Skeletal muscle satellite cell (primary cell): ENCODE data around the gene AMBP.
A peak's percentile ranks its signal among the peaks of the same experiment; 100 is the strongest.

ENCODE experiments used
- H3K27me3 ChIP-seq: 2 replicates; pipeline ENCODE4 v1.7.0; 2013; ENCODE audit warnings: low read length; ENCODE audit not compliant: control insufficient read depth, insufficient read depth
- H3K36me3 ChIP-seq: 2 replicates; pipeline ENCODE4 v1.7.0; 2013; ENCODE audit warnings: mild to moderate bottlenecking, control low read depth, low read length; ENCODE audit not compliant: insufficient read depth
- H3K4me1 ChIP-seq: 2 replicates; pipeline ENCODE4 v1.7.0; 2013; ENCODE audit warnings: low read length; ENCODE audit not compliant: control insufficient read depth, insufficient read depth
- H3K4me2 ChIP-seq: 2 replicates; pipeline ENCODE4 v1.7.0; 2013; ENCODE audit warnings: mild to moderate bottlenecking, low read length
- H3K4me3 ChIP-seq: 2 replicates; pipeline ENCODE4 v1.7.0; 2013; ENCODE audit warnings: low read length
- H3K9ac ChIP-seq: 2 replicates; pipeline ENCODE4 v1.7.0; 2013; ENCODE audit warnings: mild to moderate bottlenecking, low read depth, low read length, moderate library complexity
- H3K9me3 ChIP-seq: replicated peaks from 2 replicates; pipeline ENCODE4 v1.7.0; 2013; ENCODE audit warnings: mild to moderate bottlenecking, control low read depth, low read length

The AMBP gene

GRCh38 chr9:114109124-114109523, 31.0 kb upstream of the AMBP start:
- H3K4me2 ChIP-seq, result no peak overlapping the region
- H3K27me3 ChIP-seq, result peaks cover 38% of the 10 kb centered on the region
- H3K4me3 ChIP-seq, result no peak overlapping the region

DNA sequence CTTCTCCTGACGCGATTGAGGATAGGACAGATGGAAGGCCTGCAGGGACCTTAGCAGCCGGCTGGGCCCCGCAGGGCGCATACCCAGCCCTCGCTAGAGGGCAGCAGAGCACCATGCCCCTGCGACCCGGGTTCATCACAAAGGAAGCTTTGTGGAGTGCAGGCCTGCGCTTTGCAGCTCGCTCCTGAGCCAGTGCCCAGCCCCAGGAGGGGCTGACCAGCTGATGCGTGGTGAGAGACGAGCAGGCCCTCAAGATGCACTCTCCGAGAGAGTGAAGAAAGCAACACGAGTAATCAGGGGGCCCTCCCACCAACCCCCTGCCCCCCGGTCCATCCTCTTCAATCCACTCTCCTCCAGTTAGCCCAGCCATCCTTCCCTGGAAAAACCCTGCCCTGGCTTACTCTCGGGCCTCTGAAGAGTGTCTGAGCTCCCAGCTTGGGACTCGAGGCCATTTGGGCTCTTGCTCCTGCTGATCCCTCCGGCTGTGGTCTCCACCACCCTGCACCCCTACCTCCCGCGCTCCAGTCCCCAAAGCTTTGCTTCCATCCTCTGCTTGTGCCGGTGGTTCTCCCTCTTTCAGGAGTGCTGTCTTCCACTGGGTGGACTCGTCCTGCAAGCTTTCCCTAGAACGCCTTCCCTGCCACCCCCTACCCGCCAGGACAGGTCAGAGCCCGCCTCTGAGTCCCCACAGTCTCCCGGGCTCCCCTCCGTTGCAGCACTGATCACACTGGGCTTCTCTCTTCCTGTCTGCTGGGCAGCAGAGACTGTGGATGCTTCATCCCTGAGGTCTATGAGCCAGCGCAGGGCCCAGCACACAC, 30.1 kb upstream of the AMBP start:
- H3K4me3 ChIP-seq, result no peak overlapping the region
- peaks cover 35% of the 10 kb centered on the region for H3K27me3 ChIP-seq
- H3K4me1 ChIP-seq, result no peaks in the 10 kb centered on the region
- no peaks in the 10 kb centered on the region for H3K36me3 ChIP-seq
- H3K4me2 ChIP-seq, result no peak overlapping the region
- no peaks in the 10 kb centered on the region for H3K9me3 ChIP-seq
- H3K9ac ChIP-seq, result no peak overlapping the region

More at GRCh38 chr9:114109124-114109523, 31.0 kb upstream of the AMBP start:
- H3K9me3 ChIP-seq, result no peaks in the 10 kb centered on the region
- H3K9ac ChIP-seq, result no peak overlapping the region
- no peaks in the 10 kb centered on the region for H3K36me3 ChIP-seq
- H3K4me1 ChIP-seq, result no peaks in the 10 kb centered on the region

- Histone ChIP-seq H3K36me3 (no peaks in the 10 kb centered on the region), H3K27me3 (peaks cover 33% of the 10 kb centered on the region), H3K4me3 (no peak overlapping the region), H3K9ac (no peak overlapping the region), H3K9me3 (no peaks in the 10 kb centered on the region), H3K4me1 (no peaks in the 10 kb centered on the region), H3K4me2 (no peak overlapping the region)
Observed at GRCh38 chr9:114107286-114108001, 29.3 kb upstream of the AMBP start.

- H3K27me3 ChIP-seq, result peaks cover 41% of the 10 kb centered on the region
- no peaks in the 10 kb centered on the region for H3K9me3 ChIP-seq
- no peaks in the 10 kb centered on the region for H3K36me3 ChIP-seq
- no peak overlapping the region for H3K4me3 ChIP-seq
- no peak overlapping the region for H3K4me2 ChIP-seq
- H3K4me1 ChIP-seq, result no peaks in the 10 kb centered on the region
- H3K9ac ChIP-seq, result no peak overlapping the region
Observed at GRCh38 chr9:114105236-114105635, 27.1 kb upstream of the AMBP start.

DNA sequence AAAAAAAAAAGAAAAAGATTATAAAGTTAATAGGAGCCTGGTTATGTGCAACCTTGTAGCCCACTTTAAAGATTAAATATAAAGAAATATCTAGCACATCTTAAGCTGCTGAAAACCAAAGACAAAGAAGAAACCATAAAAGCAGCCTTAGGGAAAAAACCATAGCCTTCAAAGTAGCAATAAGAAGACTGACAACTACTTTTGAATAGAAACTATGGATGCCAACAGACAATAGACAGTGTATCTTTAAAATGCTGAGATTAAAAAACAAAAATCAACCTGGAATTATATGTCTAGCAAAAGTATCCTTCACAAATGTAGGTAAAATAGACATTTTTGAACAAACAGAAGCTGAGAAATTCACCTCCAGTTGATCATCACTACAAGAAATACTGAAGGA, 24.4 kb upstream of the AMBP start:
- H3K36me3 ChIP-seq, result no peaks in the 10 kb centered on the region
- no peak overlapping the region for H3K9ac ChIP-seq
- peaks cover 62% of the 10 kb centered on the region for H3K27me3 ChIP-seq
- no peaks in the 10 kb centered on the region for H3K9me3 ChIP-seq
- peaks cover 4% of the 10 kb centered on the region for H3K4me1 ChIP-seq
- no peak overlapping the region for H3K4me2 ChIP-seq
- H3K4me3 ChIP-seq, result no peak overlapping the region

- H3K4me3 ChIP-seq, result no peak overlapping the region
- H3K4me2 ChIP-seq, result no peak overlapping the region
- H3K9ac ChIP-seq, result no peak overlapping the region
- peaks cover 4% of the 10 kb centered on the region for H3K4me1 ChIP-seq
- no peaks in the 10 kb centered on the region for H3K36me3 ChIP-seq
- no peaks in the 10 kb centered on the region for H3K9me3 ChIP-seq
- H3K27me3 ChIP-seq, result peaks cover 68% of the 10 kb centered on the region
Observed at GRCh38 chr9:114100536-114100935, 22.4 kb upstream of the AMBP start.

DNA sequence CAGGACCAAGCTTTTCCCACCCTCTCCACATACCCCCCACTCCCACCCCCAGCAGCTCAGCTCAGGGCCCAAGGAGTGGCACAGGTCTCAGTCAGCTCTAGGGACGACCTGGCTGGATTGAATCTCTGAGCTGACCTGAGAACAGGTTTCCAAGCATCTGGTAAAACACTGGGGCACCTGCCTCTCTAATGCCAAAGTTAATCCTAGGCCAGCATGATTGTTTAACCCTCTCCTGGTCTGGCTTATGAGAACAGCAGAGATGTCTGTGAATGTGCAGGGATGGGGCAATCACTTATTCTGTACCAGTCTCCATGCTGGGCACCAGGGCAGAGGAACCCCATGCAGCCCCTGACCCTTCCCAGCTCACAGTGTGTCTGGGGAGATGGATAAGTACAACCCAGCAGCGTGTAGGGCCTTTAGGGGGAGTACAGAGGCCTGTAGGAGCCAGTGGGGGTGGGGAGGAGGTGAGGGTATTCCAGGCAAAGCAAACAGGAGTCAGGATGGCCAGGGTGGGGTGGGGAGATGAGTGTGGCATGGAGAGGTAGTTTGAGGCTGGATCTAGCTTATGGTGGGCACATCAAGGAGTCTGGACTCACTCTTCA, 21.7 kb upstream of the AMBP start:
- Histone ChIP-seq H3K27me3 (peaks cover 62% of the 10 kb centered on the region), H3K4me1 (peaks cover 4% of the 10 kb centered on the region), H3K9ac (no peak overlapping the region), H3K36me3 (no peaks in the 10 kb centered on the region), H3K4me3 (no peak overlapping the region), H3K4me2 (no peak overlapping the region), H3K9me3 (no peaks in the 10 kb centered on the region)

DNA sequence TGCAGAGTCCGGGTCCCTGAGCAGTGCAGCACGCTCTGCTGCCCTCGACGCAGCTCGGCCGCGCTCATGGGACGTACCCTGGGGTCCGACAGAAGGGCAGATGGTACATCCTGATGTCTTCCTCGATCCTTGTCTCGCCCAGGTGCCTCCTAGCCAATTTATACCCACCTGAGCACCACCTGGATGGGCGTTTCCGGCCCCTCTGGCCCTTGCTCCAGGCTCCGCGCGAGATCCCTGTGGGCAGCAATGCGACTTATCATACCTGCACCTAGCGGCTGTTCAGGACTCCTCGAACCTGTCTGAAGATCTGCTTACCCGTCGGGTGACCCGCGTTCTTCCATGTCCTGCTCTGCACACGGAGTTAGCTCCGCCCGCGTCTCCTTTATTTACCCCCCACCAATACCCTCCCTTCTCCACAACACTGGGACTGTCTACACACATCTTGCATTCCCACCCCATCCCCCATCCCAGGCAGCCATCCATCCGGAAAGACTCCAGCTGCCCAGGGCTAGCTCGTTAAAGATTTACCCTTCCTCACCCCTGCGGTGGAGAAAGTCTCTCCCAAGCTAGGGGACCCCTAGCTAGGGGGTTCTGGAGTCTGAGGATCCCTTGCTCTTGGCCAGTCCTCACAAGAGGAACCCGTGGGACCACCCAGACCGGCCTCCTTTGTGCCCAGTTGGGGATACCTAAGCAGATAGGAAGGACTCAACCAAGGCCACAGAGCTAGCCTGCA, 21.0 kb upstream of the AMBP start, which contains the start of gene KIF12:
KIF12 (minus strand) TSS at position 357 of the 733 bp plus-strand sequence; CDS start at position 341, 16 bp downstream.
- H3K9ac ChIP-seq, result no peak within 1 kb of the TSS

GRCh38 chr9:114098021-114098935, 20.2 kb upstream of the AMBP start:
- no peaks in the 10 kb centered on the region for H3K9me3 ChIP-seq
- H3K9ac ChIP-seq, result no peak overlapping the region
- peak overlapping the region; percentile 51 for H3K4me3 ChIP-seq
- H3K36me3 ChIP-seq, result no peaks in the 10 kb centered on the region
- H3K27me3 ChIP-seq, result peaks cover 50% of the 10 kb centered on the region
- H3K4me1 ChIP-seq, result peaks cover 4% of the 10 kb centered on the region
- H3K4me2 ChIP-seq, result peak overlapping the region; percentile 69

More for the DNA sequence above, 21.0 kb upstream of the AMBP start, which contains the start of gene KIF12:
- Histone ChIP-seq H3K4me2 (peak within 1 kb of the TSS; percentile 69), H3K36me3 (no peaks in the 10 kb centered on the region), H3K27me3 (peaks cover 55% of the 10 kb centered on the region), H3K9me3 (no peaks in the 10 kb centered on the region), H3K4me1 (peaks cover 4% of the 10 kb centered on the region), H3K4me3 (peak within 1 kb of the TSS; percentile 51)

GRCh38 chr9:114097613-114098020, 19.5 kb upstream of the AMBP start:
- Histone ChIP-seq H3K4me3 (no peak overlapping the region), H3K4me2 (peak overlapping the region; percentile 69), H3K9ac (no peak overlapping the region), H3K27me3 (peaks cover 52% of the 10 kb centered on the region), H3K4me1 (peaks cover 4% of the 10 kb centered on the region), H3K36me3 (no peaks in the 10 kb centered on the region), H3K9me3 (no peaks in the 10 kb centered on the region)
